Measurements from ENCODE around the gene PCSK4. TPM values are rescaled to one million over a fixed set of nuclear protein-coding genes. Genes with fewer than 3 reads are reported as not detected.

PCSK4 gene
- total and polyA plus RNA-seq, 2 of the 13 experiments (the other 11 are each of a cell fraction or from before 2014, with no cell fraction given) = 2.0 to 2.7 TPM

- no peak for TF ChIP-seq ZNF362 (CRISPR knock-in tag; IDR thresholded peaks at IDR 0.05; ENCODE audit: borderline replicate concordance)
- no peak for TF ChIP-seq ZNF253 (CRISPR knock-in tag; IDR thresholded peaks at IDR 0.05; ENCODE audit: borderline replicate concordance)
- peak; percentile 73; the same call in 1 of the 2 replicates for TF ChIP-seq ZNF142 (CRISPR knock-in tag; IDR thresholded peaks at IDR 0.05)
- no peak for TF ChIP-seq ZNF761 (CRISPR knock-in tag; conservative IDR thresholded peaks at IDR 0.05)
- TF ChIP-seq NR2F6 (IDR thresholded peaks at IDR 0.05) = no peak
- TF ChIP-seq NR2F6 (CRISPR knock-in tag; IDR thresholded peaks at IDR 0.05) = no peak
- TF ChIP-seq RERE (CRISPR knock-in tag; IDR thresholded peaks at IDR 0.05; ENCODE audit: low read depth) = no peak
- no peak for TF ChIP-seq ZKSCAN8 (CRISPR knock-in tag; IDR thresholded peaks at IDR 0.05; ENCODE audit: borderline replicate concordance)
- TF ChIP-seq ZNF34 (CRISPR knock-in tag; IDR thresholded peaks at IDR 0.05; ENCODE audit: borderline replicate concordance) = no peak
- no peak for TF ChIP-seq GRHL1 (CRISPR knock-in tag; conservative IDR thresholded peaks at IDR 0.05)
- TF ChIP-seq FOSL2 (CRISPR knock-in tag; IDR thresholded peaks at IDR 0.05) = 0 out of 2 replicates have a peak, but pooled peaks have one; percentile 20
- 0 out of 2 replicates have a peak, but pooled peaks have one; percentile 64 for TF ChIP-seq E2F2 (CRISPR knock-in tag; IDR thresholded peaks at IDR 0.05; ENCODE audit: borderline replicate concordance)
- peak; percentile 25; the same call in 1 of the 2 replicates for TF ChIP-seq MIER3 (CRISPR knock-in tag; IDR thresholded peaks at IDR 0.05; ENCODE audit: borderline replicate concordance)
Observed at GRCh38 chr19:1491114-1491848, 1.1 kb upstream of the PCSK4 start, which contains the start of gene REEP6 (continued).

Data from HepG2 (cell line).